Stimulated activated CD8-positive, alpha-beta memory T cell treated with anti-CD3 and anti-CD28 coated beads, Interleukin-7, amount 100 ng/mL, for 24 hours (primary cell): ENCODE data around the gene PTPRN2.

ENCODE experiments used
- DNase-seq: peaks from one replicate; pipeline ENCODE4 v3.0.0-alpha.2; 2020; ENCODE audit warnings: low read depth

PTPRN2 gene

DNA sequence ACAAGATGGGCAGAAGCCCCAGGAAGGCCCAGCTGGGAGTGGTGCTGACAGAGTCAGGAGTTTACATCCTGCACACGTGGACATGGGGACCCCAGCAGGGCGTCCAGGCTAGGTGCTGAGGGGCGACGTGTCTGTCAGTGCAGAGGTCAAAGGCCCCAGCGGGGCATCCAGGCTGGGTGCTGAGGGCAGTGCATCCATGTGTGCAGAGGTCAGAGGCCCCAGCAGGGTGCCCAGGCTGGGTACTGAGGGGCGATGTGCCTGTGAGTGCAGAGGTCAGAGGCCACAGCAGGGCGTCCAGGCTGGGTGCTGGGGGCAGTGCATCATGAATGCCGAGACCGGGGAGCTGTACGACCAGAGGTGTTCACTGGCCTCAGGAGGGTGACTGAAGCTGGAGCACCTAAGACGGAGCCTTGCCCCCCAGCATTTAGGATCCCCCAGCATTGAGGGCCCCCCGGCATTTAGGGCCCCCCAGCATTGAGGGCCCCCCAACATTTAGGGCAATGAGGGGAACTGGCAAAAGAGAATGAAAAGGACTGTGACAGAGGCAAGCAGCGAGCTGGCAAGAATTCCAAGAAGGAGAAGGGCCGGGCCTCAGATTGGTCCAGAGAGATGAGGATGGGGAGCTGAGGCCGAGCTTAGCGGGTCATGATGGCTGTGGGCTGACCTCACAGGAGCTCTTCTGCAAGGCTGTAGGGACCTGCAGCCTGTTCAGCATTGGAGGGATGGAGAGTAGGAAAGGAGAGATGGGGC, 474.9 kb downstream of the PTPRN2 start:
- no peak for DNase-seq

DNA sequence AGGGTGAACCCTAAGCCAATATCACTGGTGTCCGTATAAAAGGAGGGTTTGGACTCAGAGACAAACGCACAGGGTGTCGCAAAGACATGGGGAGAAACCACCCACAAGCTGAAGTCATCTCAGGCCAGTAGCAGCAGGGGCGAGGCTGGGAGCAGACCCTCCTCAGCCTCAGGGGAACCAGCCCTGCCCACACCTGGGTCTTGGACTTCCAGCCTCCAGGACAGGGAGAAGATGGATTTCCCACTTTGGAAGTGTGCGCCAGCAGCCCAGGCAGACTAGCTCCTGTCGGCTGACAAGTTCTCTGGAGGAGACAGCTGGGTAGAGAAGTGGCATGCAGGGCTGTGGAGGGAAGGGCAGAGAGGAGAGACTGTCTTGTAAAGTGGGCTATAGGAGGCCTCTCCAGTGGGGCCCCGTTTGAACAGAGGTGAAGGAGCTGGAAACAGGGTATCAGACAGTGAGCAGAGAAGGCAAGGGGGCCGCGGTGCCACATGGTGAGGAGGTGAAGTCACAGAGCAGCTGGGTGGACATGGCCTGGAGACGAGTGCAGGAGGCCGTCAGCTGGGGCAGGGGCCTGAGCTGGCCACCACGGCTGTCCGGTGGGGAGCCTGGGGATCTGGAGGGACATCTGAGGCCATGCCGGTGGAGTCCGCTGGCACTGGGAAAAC, 475.6 kb downstream of the PTPRN2 start:
- no peak for DNase-seq

DNA sequence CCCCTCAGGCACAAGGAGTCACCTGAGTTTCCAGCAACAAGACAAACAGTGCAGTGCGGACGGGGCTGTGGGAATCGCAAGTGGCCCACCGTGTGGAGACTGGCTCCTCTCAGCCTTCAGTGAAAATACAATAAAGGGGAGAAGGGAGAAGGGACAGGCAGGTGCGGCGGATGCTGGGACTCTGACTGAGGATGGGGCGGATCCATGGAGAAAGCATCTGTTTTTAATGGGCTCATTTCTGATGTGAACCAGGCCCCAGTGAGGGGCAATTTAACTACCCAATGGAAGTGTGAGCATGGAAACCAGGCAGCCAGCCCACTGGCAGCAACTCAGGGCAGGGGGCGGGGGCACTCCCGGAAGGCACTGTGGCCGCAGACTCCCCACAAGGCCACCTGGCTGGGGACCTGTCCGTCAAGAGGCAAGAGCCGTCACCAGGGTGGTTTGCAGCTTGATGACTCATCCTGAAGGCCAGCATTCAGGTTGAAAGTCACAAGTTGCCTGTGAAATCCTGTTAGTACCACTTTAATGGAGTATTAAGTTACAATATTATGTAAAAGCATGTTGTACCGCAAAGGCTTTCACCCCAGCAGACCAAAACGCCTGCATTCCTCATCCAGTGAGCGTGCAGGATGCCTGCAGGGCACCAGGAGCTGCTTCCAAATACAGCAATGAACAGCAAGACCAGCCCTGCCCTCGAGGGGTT, 476.4 kb downstream of the PTPRN2 start:
- no peak for DNase-seq

DNA sequence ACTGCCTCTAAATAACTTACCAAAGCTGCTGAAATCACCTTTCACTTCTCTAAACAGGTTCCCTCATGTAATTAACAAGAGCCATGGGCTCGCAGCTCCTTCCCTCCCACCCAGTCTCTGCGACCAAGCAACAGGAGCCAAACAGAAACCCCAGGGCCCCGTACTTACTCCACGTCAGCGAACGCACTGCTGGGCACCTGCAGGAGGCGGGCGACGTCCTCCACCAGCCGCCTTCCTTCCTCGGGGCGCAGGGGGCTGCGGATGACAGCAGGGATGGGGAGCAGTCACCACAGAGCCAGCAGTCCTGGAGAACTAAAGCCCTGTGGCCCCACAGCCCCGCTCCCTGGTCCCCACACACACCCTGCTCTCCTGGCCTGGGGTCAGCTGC, 477.0 kb downstream of the PTPRN2 start:
- no peak for DNase-seq

DNA sequence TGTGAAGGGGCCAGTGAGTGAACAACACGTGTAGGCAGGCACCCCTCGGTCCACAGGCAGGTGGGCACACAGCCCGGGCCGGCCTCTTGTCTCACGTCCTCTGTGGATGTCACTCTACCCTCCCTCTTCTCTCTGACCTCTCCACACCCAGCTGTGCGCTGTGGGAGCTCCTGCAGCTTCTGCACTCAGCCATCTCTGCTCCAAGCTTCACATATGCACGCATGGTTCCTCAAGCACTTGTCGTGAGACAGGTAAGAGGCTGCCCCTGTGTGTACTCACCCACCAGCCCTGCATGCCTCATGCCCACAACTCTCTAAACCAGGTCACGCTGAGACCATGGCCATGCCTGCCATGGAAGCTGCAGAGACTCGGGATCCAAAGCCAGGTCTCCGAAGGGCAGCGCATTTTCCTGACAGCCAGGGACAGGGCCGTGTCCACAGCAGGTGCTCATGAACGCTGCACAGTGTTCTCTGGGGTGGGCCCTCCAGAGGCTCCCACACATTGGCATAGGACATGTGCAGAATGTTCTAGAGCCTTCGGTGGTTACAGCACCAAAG, 477.5 kb downstream of the PTPRN2 start:
- no peak for DNase-seq

DNA sequence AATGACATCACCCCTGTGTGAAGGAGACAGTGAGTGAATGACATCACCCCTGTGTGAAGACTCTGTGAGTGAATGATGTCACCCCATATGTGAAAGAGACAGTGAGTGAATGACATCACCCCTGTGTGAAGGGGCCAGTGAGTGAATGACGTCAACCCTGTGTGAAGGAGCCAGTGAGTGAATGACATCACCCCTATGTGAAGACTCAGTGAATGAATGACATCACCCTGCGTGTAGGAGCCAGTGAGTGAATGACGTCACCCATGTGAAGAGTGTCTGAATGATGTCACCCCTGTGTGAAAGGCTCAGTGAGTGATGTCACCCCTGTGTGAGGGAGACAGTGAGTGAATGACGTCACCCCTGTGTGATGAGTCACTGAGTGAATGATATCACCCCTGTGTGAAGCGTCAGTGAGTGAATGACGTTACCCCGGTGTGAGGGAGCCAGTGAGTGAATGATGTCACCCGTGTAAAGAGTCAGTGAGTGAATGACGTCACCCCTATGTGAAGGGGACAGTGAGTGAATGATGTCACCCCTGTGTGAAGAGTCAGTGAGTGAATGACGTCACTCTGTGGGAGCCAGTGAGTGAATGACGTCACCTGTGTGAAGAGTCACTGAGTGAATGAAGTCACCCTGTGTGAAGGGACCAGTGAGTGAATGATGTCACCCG, 478.1 kb downstream of the PTPRN2 start:
- no peak for DNase-seq

DNA sequence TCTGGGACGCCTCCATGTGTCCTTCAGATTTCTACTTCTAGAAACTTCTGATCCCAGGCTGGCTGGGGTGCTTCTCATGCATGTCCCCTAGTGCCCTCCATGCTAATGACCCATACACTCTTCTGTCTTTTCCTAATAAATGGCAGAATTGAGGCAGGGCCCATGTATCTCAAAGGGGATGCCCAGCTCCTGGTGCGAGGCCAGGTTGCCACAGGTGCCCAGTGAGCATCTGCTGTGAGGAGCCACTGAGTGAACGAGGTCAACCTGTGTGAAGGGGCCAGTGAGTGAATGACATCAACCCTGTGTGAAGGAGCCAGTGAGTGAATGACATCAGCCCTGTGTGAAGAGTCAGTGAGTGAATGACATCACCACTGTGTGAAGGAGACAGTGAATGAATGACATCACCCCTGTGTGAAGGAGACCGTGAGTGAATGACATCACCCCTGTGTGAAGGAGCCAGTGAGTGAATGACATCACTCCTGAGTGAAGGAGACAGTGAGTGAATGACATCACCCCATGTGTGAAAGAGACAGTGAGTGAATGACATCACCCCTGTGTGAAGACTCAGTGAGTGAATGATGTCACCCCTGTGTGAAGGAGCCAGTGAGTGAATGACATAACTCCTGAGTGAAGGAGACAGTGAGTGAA, 478.9 kb downstream of the PTPRN2 start:
- DNase-seq: no peak

DNA sequence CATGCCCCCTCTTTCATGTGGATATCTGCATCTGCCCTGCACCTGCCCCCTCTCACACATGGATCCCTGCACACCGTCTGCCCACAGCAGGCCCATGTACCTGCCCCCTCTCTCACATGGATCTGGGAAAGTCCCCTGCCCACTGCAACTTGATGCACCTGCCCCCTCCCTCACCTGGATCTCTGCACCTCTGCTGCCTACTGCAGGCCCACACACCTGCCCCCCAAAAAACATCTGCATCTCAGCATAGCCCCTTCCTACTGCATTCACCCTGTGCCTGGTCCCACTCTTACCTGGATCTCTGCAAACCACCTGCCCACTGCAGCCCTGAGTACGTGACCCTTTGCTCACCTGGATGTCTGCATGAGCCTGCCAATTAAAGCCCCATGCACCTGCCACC, 479.8 kb downstream of the PTPRN2 start:
- DNase-seq: no peak

DNA sequence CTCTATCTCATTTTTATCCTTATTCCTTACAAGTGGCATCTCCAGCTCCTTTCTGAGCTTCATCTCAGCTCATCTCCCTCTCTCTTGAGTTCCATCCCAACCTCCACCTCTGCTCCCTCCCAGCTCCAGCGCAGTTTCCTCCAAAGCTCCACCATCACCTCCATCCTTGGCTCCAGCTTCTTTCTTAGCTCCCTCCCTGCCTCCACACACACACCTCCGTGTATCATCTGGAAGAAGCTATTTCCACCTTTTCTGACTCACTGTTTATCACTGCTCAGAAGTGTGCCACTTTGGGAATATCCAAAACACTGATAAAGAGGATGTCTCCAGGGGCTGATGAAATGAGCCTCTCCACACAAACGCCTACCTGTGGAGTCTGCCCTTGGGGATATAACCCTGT, 481.4 kb downstream of the PTPRN2 start:
- no peak for DNase-seq

DNA sequence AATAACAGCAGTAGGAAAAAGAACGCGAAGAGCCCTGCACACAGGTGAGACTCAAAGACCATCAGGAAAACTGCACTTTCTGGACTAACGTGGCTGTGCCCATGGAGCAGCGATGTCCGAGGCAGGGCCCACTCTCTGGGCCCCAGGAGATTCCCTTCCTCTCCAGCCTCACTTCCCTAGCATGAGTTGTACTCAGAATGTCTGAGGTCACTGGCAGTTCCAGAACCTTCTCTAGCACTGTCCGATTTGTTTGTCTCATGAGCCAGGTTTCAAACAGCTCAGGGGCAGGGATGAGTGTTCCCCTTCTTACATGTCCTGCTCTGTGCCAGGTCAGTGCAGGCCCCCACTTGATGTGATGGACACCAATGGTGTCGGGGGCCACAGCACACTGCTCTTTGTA, 484.2 kb downstream of the PTPRN2 start:
- no peak for DNase-seq

DNA sequence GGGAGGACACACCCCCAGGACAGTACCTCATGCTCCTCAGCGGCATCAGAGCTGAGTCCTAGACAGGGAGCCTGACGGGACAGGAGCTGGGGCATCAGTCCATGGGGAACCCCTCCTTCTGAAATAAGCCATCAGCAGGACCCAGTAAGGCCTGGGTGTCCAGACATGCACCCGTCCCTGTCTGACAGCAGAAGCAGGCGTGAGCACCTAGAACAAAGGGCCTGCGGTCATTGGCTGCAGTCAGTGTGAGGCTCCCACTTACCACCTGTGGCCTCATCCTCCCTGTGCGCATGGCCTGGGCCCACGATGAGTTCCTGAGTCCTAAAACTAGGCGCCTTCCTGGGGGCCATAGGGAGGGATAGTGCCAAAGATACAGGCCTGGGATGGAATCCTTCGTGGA, 484.7 kb downstream of the PTPRN2 start:
- no peak for DNase-seq

DNA sequence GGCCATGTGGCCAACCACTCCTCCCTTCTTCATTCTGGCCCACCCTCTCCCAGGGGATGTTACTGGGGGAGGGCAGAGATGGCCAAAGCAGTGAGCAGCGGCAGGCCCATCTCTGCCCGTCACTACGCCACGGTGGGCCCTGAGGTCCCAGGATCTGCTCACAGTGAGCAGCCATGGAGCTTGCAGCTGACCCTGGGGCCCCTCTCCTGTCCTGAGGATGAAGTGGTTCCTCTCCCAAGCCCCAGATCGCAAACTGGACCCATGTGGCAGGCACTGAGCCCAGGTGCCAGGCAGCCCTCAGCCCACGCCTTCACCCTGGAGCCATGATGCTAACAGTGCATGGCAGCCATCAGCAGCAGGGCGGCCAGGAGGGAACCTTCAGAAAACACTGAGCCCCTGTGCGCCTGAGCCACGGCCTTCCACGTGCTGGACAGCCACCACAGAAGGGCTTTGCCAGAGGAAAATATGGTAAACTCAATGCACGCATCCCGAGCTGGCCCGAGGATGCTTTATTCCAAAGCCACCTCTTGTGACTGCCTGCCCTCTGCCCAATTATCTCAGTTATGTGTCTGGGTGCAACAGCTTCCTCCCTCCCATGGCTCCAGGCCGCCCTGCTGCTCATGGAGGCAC, 485.7 kb downstream of the PTPRN2 start:
- DNase-seq: no peak

DNA sequence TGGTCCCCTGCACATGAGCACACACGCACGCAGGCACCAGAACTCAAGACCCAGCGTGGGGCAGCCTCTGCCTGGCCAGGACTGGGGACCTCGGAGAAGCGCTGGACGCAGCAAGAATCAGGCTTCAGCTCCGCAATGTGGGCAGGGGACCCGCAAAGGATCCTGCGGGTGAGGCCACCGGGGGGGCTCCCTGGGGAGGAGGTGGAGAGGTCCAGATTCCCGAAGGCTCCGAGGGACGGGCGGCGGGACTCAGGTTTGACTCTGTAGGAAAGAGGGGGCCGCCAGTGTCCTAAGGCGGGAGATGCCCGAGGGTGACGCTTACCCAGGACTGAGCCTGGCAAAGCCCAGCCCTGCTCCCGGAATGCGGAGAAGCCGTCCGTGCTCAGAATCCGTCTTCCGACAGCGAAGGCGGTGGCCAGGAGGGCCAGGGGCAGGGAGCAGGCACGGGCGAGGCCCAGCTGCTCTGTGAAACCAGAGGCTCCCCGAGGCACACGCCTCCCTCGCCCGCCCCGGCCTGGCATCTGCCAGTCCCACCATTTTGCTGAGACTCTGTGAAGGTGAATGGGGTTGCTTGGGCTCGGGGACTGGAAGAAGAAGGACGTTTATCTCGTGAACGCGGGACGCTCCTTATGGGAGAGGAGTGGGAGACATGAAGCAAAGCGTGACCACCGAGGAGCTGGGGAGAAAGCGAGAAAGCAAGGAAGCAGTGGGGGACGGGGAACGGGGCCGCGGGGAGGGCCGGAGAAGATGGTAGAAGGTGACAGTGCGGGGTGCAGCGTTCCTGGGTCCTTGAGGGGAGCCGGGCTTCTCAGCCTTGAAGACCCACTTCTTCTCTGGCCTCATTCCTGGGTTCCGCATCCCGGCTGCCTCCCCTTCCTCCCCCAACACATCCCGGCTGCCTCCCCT, 489.2 kb downstream of the PTPRN2 start:
- no peak for DNase-seq

DNA sequence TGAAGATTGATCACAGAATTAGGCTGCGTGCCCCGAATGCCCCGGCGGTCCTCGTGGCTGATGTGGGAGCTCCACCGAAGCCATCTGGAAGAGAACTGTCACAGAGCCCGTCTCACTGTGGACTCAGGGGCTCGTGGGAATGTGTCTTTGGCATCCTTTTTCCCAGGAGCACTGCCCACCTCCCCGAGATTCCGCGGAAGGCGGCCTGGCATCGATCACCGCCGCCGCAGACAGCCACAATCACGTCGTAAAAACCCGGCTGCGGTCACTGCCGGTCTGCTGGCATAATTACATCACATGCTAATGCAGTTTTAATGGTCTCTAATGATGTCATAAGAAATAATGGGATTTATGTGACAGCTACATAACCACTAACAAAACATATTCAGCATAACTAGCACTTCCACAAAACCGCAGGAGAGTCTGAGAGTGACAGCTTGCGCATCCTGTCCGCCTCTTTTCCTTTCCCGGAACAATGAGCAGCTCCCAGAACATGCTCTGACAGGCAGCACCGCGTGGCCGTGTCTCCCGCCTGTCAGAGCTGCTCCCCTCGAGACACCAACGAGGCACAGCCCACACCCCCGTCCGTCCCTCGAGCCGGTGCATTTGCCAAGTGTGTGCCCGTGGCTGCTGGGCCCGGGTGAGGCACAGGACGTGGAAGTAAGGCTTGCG, 490.0 kb downstream of the PTPRN2 start:
- no peak for DNase-seq

DNA sequence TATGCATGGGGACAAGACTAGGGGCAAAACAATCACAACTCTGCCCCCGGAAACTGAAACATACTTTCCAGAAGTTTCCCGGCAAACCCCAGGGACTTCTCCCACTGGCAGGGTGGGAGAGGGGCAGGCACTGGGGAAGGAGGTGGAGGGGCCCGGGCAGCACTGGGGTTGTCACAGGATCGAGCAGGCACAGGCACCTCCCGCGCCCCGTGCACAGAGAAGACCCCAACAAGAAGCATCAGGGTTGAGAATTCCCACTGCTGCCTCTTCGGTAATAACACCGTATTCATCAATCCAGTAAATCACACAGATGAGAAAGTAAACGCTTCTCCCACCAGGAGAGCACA, 490.5 kb downstream of the PTPRN2 start:
- DNase-seq: no peak

DNA sequence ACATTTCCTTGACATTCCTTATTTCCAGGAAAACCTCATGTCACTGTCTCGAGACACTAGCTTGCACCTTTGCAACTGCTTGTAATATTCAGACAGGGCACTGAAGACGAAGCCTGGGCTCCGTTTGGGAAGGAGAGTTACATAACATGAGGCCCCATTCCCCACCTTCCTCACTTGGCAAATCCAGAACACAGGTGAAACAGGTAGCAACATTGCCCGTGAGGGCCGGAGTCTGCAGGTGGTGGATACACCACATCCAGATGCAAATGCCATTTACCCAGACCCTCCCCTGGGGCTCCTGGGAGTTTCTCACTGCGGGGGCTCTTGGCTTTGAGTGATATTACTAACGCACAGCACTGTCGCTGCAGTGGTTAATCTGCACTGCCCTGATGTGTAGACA, 491.0 kb downstream of the PTPRN2 start:
- DNase-seq: no peak

DNA sequence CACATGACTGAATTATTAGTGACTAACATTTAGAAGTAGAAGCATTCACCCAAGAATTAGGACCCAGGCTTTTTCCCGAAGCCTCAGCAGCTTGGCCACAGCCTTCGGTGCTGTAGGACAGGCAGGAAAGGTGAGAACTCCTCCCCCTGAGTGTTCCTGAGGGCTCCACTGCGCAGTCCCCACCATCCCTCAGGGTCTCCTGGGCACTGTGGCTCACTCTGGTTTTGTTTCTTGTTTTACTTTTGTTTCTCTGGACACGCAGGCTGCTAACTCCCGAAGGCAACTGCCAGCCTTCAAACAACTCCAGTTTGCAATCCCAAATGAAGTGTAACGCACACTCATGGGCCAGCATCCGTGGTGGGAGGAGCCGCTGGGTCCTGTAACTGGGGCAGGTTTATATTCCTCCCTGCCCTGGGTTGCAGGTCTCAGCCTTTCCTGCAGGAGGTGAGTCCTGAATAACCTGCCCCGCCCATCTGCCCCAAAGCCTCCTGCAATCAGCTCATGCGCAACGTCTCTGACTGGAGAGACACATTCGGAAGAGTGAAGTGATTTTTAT, 492.9 kb downstream of the PTPRN2 start:
- no peak for DNase-seq

DNA sequence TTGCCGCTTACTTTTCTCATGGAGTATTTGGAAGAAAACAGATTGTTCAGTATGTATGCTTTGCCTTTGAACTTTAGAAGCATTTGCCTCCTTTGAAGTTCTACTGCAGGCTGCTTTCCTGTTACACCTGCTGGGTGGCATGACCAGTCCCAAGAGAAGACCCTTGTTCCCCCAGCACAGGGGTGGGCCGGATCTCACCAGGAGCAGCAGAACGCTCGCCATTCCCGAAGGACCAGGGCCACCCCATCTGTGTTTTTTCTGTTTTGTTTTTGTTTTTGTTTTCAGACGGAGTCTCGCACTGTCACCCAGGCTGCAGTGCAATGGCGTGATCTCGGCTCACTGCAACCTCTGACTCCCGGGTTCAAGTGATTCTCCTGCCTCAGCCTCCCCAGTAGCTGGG, 493.6 kb downstream of the PTPRN2 start:
- DNase-seq: no peak

DNA sequence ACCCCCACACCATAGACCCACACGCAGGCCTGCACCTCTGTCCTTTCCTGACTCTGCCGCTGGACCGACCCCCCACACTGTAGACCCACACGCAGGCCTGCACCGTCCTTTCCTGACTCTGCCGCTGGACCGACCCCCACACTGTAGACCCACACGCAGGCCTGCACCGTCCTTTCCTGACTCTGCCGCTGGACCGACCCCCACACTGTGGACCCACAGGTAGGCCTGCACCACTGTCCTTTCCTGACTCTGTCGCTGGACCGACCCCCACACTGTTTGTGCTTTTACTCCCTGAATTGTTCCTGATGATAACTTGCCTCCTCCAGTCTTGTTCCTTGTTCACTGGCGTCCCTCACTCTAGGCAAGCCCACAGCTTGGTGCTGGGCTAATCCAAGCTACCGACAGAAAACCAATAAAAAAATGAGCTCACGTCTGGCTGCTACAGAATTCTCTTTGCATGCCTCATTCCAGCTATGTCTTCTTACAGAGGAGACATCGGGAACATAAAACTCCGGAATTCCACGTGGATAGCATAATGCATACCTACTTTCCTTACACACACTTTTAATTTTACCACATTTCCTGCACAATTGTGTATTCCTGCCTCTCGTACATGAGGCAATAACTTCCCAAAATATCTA, 494.3 kb downstream of the PTPRN2 start:
- DNase-seq: no peak
